ENCODE measurements around the gene VSIG8. TPM values are rescaled to one million over a fixed set of nuclear protein-coding genes. Genes with fewer than 3 reads are reported as not detected.

The VSIG8 gene
- total RNA-seq, 1 donor = not detected

- no peak for DNase-seq (ENCODE audit: low read depth)
- TF ChIP-seq CTCF (IDR thresholded peaks at IDR 0.05; ENCODE audit: insufficient read depth, low read length) = no peak
- no peak overlapping the region for H3K4me3 ChIP-seq (ENCODE audit: low read depth, low read length)
Measured at GRCh38 chr1:159895286-159895685, 32.8 kb upstream of the VSIG8 start.

- no peak for TF ChIP-seq CTCF (IDR thresholded peaks at IDR 0.05; ENCODE audit: insufficient read depth, low read length)
- no peak overlapping the region for H3K4me3 ChIP-seq (ENCODE audit: low read depth, low read length)
- DNase-seq (ENCODE audit: low read depth) = no peak
Measured at GRCh38 chr1:159892944-159893343, 30.5 kb upstream of the VSIG8 start.

DNA sequence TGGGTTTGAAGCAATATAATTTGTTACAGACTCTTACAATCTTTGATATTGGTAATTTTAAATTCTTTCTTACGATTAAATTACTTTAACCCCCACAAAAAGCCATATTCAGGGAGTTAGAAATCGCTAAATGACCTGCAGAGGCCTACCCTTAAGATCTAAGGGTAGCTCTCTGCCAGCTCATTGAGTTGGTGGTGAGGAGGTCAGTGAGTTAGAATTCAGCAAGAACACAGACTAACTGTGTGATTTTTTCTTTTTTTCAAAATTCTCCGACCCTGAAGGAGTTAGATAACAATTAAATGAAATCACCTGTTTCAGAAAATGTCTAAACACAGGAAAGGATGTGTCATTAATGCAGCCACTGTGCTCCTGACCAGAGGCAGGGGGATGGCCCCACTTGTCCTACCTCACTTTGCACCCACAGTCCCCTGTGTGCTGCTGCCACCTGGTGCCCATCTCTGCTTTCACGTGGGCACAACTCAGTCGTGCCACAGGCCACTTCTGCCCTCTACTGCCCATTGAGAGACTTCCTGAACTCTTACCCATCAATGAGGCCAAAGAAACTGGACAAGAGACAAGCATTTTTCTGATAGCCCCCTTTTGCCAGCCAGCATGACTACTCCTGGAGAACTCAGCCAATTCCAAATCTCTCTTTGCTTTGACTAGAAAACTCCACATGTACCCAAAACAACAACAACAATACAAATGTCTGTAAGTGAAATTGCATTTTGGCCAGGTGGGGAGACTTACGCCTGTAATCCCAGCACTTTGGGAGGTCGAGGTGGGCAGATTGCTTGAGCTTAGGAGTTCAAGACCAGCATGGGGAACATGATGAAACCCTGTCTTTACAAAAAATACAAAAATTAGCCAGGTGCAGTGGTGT lies 29.1 kb upstream of the VSIG8 start:
- H3K4me3 ChIP-seq (ENCODE audit: low read depth, low read length) = no peak overlapping the region
- DNase-seq (ENCODE audit: low read depth) = peak; percentile 90
- peak; percentile 94 for TF ChIP-seq CTCF (IDR thresholded peaks at IDR 0.05; ENCODE audit: insufficient read depth, low read length)

GRCh38 chr1:159890390-159890789 lies 27.9 kb upstream of the VSIG8 start:
- DNase-seq (ENCODE audit: low read depth) = no peak
- H3K4me3 ChIP-seq (ENCODE audit: low read depth, low read length) = no peak overlapping the region
- no peak for TF ChIP-seq CTCF (IDR thresholded peaks at IDR 0.05; ENCODE audit: insufficient read depth, low read length)

DNA sequence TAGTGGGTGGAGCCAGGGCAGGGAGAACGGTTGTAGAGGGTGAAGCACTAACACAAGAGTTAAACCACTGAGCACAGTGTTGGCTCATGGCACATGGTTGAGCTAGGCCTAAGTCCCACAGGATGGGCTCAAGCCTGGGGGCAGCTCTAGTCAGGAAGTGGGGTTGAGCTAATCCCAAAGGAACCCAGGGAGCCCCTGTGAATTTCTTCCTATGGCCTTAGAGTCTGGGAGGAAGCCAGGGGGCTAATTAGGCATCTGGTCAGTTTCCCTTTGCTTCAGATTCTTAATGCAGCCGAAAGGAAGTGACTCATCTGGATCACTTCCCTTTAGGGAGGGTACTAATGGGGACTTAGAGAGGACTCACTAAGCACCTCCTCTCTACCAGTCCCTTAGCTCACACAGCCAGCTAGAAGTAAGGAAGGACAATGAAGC lies 27.4 kb upstream of the VSIG8 start:
- no peak for TF ChIP-seq CTCF (IDR thresholded peaks at IDR 0.05; ENCODE audit: insufficient read depth, low read length)
- peak; percentile 91 for DNase-seq (ENCODE audit: low read depth)
- H3K4me3 ChIP-seq (ENCODE audit: low read depth, low read length) = no peak overlapping the region

- TF ChIP-seq CTCF (IDR thresholded peaks at IDR 0.05; ENCODE audit: insufficient read depth, low read length) = no peak
- DNase-seq (ENCODE audit: low read depth) = no peak
- H3K4me3 ChIP-seq (ENCODE audit: low read depth, low read length) = no peak overlapping the region
Measured at GRCh38 chr1:159889202-159889601, 26.7 kb upstream of the VSIG8 start.
